HG03521 (cell line): ENCODE data around the gene WHAMM.
A peak's percentile ranks its signal among the peaks of the same experiment; 100 is the strongest.
"Not testable (repeated sequence)": the region's sequence is repeated elsewhere in the genome, so short reads cannot be mapped to it uniquely, and the experiment has no call there.

Experiments used
- ATAC-seq: cut with Tn5 transposase; IDR thresholded peaks from one replicate; pipeline ENCODE4 v1.9.1; 2021; ENCODE audit warnings: mild to moderate bottlenecking, moderate library complexity; ENCODE audit not compliant: unreplicated experiment

The WHAMM gene

GRCh38 chr15:82809308-82810060 is at the start of gene WHAMM:
Gene WHAMM (plus strand): TSS chr15:82809628. CDS start chr15:82809727, 99 bp downstream.
- peak; percentile 84 for ATAC-seq

GRCh38 chr15:82763361-82764116 is 45.9 kb upstream of the WHAMM start:
- no peak for ATAC-seq

GRCh38 chr15:82764117-82764490 is 45.3 kb upstream of the WHAMM start:
- ATAC-seq: no peak

- ATAC-seq: no peak
Observed at GRCh38 chr15:82764740-82765139, 44.7 kb upstream of the WHAMM start.

GRCh38 chr15:82766201-82766600 is 43.2 kb upstream of the WHAMM start:
- not testable (repeated sequence) for ATAC-seq

- no peak for ATAC-seq
Observed at GRCh38 chr15:82767163-82767829, 42.1 kb upstream of the WHAMM start.

GRCh38 chr15:82768414-82769054 is 40.9 kb upstream of the WHAMM start:
- no peak for ATAC-seq

- ATAC-seq: no peak
Observed at GRCh38 chr15:82771789-82772607, 37.4 kb upstream of the WHAMM start.

GRCh38 chr15:82774496-82774895 is 34.9 kb upstream of the WHAMM start:
- ATAC-seq: no peak

- no peak for ATAC-seq
Observed at GRCh38 chr15:82778755-82779154, 30.7 kb upstream of the WHAMM start.

GRCh38 chr15:82781349-82781748 is 28.1 kb upstream of the WHAMM start:
- no peak for ATAC-seq

GRCh38 chr15:82788496-82788895 is 20.9 kb upstream of the WHAMM start:
- ATAC-seq: no peak

- ATAC-seq: no peak
Observed at GRCh38 chr15:82789491-82789890, 19.9 kb upstream of the WHAMM start.

GRCh38 chr15:82790321-82790720 is 19.1 kb upstream of the WHAMM start:
- ATAC-seq: no peak

GRCh38 chr15:82792068-82792467 is 17.4 kb upstream of the WHAMM start:
- ATAC-seq: no peak

GRCh38 chr15:82793737-82794136 is 15.7 kb upstream of the WHAMM start:
- no peak for ATAC-seq

- ATAC-seq: no peak
Observed at GRCh38 chr15:82798104-82798503, 11.3 kb upstream of the WHAMM start.

- no peak for ATAC-seq
Observed at GRCh38 chr15:82798531-82799166, 10.8 kb upstream of the WHAMM start.

GRCh38 chr15:82799183-82799841 is 10.1 kb upstream of the WHAMM start:
- no peak for ATAC-seq
